K562 (cell line): ENCODE measurements around the gene CUEDC2. TPM values are rescaled to one million over a fixed set of nuclear protein-coding genes. Genes with fewer than 3 reads are reported as not detected.
A peak's percentile ranks its signal among the peaks of the same experiment; 100 is the strongest.

ENCODE experiments used
- ERF ChIP-seq: fragments of 450-650 bp; formaldehyde crosslinking; IDR thresholded peaks from 2 replicates; pipeline ENCODE4 v1.4.0; 2020; ENCODE audit warnings: mild to moderate bottlenecking, mixed read lengths
- FOXJ2 ChIP-seq: fragments of 200-800 bp; sonication (Bioruptor generic); IDR thresholded peaks from 2 replicates; pipeline ENCODE4 v1.6.1; 2016; ENCODE audit warnings: missing genetic modification characterization, missing compliant biosample characterization
- MTF1 ChIP-seq: fragments of 250-450 bp; sonication (Bioruptor Pico); IDR thresholded peaks from 2 replicates; pipeline ENCODE4 v1.9.0; 2021; ENCODE audit warnings: moderate library complexity, mild to moderate bottlenecking, inconsistent platforms, borderline replicate concordance
- NCOR1 ChIP-seq: fragments of 450-650 bp; IDR thresholded peaks from 2 replicates; pipeline ENCODE4 v1.6.1; 2016; ENCODE audit warnings: mild to moderate bottlenecking, moderate library complexity
- ZNF12 ChIP-seq: sonication (generic); formaldehyde crosslinking; IDR thresholded peaks from 2 replicates; pipeline ENCODE4 v1.4.0; 2020; ENCODE audit warnings: mild to moderate bottlenecking, missing genetic modification reagents
- ZNF407 ChIP-seq: fragments of 450-650 bp; IDR thresholded peaks from 2 replicates; pipeline ENCODE4 v1.6.1; 2016; ENCODE audit warnings: low read depth
- ZNF449 ChIP-seq: fragments of 250-450 bp; sonication (Bioruptor Pico); IDR thresholded peaks from 2 replicates; pipeline ENCODE4 v1.8.0; 2022; ENCODE audit warnings: moderate library complexity, mild to moderate bottlenecking, inconsistent platforms
- polyA plus RNA-seq, 8 experiments: library from polyadenylated mRNA; depleted of rRNA in 4 of 8; stranded (reverse) in 5 of 8; unstranded in 3 of 8; fragments of >200 nt; fragmentation: Nextera tagmentation in 2 of 8; fragmentation: Illumina TruSeq in 1 of 8; extraction: Ambion mirVana in 2 of 8; extraction: Trizol in 1 of 8; gene quantifications; 2 replicates each; pipeline versions ENCODE4 v1.2.1 to v1.2.3, GENCODE V29; 2011 to 2014; ENCODE audit warnings: inconsistent platforms in 1 of 8, missing spikeins in 1 of 8
- total RNA-seq, 7 experiments: library from RNA; depleted of rRNA in 6 of 7; stranded (reverse); fragments of >200 nt in 6 of 7; fragmentation: Illumina TruSeq in 2 of 7; extraction: Trizol in 2 of 7; gene quantifications; 2 replicates each; pipeline versions ENCODE4 v1.2.1 to v1.2.3, GENCODE V29; 2011 to 2021; ENCODE audit warnings: low replicate concordance in 1 of 7
- TF ChIP-seq, protein P1 (sequence below), 2 experiments: fragments of 450-650 bp in 1 of 2; IDR thresholded peaks; 2 replicates each; pipeline ENCODE4 v1.6.1; 2011 to 2017; ENCODE audit warnings: low read depth in 2 of 2, antibody characterized with exemption in 1 of 2, borderline replicate concordance in 1 of 2, low read length in 1 of 2, mild to moderate bottlenecking in 1 of 2, mixed read lengths in 1 of 2; ENCODE audit not compliant: control insufficient read depth in 1 of 2

The CUEDC2 gene
- total and polyA plus RNA-seq, 9 of the 15 experiments (the other 6 are each of a cell fraction or from before 2014, with no cell fraction given), result 8.5 to 48.9 (median 27.4) TPM

DNA sequence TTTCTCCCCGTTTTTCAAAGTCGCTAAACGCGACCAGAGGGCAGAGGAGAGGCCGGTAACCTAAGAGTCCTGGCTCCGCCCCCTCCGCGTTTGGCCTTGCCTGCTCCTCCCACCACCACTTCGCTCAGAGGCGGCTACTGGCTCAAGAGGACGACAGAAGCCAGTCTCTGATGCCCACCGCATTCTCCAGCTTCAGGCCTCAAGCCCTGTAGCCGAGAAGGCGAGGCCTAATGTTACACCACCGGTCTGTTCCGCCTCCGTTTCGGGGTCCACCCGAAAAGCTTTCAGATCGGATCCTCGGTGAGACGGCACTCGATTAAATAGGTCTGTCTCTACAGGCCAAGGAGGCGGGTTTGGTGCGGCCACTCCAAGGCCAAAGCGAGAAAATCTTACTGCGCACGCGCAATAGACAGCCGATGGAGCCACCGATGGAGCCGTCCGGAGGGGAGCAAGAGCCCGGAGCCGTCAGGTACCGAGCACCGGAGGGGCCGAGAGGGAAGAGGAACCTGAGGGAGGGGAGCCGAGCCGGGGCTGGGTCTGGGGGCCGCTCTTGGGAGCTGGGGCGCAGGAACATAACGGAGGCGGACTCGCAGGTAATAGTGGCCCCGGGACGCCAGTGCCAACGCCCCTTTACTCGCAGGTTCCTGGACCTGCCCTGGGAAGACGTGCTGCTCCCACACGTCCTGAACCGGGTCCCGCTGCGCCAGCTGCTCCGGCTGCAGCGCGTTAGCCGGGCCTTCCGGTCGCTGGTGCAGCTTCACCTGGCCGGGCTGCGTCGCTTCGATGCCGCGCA is 11.5 kb downstream of the CUEDC2 start, which contains the start of gene FBXL15 (continued):
- TF ChIP-seq, protein P1, sequence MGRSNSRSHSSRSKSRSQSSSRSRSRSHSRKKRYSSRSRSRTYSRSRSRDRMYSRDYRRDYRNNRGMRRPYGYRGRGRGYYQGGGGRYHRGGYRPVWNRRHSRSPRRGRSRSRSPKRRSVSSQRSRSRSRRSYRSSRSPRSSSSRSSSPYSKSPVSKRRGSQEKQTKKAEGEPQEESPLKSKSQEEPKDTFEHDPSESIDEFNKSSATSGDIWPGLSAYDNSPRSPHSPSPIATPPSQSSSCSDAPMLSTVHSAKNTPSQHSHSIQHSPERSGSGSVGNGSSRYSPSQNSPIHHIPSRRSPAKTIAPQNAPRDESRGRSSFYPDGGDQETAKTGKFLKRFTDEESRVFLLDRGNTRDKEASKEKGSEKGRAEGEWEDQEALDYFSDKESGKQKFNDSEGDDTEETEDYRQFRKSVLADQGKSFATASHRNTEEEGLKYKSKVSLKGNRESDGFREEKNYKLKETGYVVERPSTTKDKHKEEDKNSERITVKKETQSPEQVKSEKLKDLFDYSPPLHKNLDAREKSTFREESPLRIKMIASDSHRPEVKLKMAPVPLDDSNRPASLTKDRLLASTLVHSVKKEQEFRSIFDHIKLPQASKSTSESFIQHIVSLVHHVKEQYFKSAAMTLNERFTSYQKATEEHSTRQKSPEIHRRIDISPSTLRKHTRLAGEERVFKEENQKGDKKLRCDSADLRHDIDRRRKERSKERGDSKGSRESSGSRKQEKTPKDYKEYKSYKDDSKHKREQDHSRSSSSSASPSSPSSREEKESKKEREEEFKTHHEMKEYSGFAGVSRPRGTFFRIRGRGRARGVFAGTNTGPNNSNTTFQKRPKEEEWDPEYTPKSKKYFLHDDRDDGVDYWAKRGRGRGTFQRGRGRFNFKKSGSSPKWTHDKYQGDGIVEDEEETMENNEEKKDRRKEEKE (IDR thresholded peaks at IDR 0.05; ENCODE audit: borderline replicate concordance in 1 of 2, control insufficient read depth in 1 of 2, low read depth in 2 of 2, low read length in 1 of 2), result peak in 1 of 2 experiments; percentile 79; a peak in 1 of 4 replicates
- TF ChIP-seq ZNF449 (CRISPR knock-in tag) (no peak), ERF (CRISPR knock-in tag) (no peak), ZNF407 (no peak; the same call in 1 of the 2 replicates), MTF1 (CRISPR knock-in tag) (no peak), FOXJ2 (tag) (no peak), ZNF12 (CRISPR knock-in tag) (no peak), NCOR1 (no peak)
